Measurements from ENCODE around the gene PARL. TPM values are rescaled to one million over a fixed set of nuclear protein-coding genes. Genes with fewer than 3 reads are reported as not detected.

Gene PARL
- total RNA-seq, 4 donors from 2014 or later = 47.6 to 66.6 (median 55.7) TPM

DNA sequence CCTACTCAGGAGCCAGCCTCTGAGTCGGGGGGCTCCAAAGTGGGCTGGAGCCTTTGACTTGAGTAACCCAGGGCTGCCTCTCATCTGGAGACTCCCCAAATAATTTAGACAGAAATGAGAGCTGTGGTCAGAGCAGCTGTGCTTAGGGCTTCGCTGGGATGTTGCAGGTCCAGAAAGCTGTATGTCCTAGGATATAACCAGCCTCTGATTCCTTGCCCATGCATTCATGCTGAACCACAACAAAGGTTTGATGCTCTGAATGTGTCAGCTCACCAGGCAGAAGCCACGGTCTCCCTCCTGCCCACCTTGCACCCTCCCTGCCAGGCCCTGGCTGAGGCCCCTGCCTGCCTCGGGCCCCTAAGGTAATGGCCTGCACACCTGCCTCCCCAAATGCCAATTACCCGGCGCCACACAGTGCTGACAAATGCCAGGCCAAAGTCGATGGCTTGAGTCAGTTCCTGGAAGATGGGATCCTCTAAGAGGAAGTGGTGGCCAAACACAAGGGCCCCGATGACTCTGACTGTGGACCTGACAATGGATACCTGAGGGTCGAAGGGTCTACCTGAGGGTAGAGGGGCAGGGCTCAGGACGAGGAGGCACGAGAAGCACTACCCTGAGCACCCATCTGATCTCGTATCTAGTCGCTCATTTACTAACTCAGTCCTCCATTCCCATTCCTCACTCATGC, 21.7 kb upstream of the PARL start:
- H3K27ac ChIP-seq = no peak overlapping the region
- H3K27me3 ChIP-seq = no peaks in the 10 kb centered on the region
- no peaks in the 10 kb centered on the region for H3K36me3 ChIP-seq
- 79 to 85% methylated on average over 11 to 12 of the region's 13 CpGs for WGBS, 2 donors
- H3K4me3 ChIP-seq = no peak overlapping the region
- TF ChIP-seq EP300 (IDR thresholded peaks at IDR 0.05) = no peak
- H3K9me3 ChIP-seq = no peaks in the 10 kb centered on the region
- no peak for DNase-seq (ENCODE audit: low spot score in 2 of 2)
- no peaks in the 10 kb centered on the region for H3K4me1 ChIP-seq

DNA sequence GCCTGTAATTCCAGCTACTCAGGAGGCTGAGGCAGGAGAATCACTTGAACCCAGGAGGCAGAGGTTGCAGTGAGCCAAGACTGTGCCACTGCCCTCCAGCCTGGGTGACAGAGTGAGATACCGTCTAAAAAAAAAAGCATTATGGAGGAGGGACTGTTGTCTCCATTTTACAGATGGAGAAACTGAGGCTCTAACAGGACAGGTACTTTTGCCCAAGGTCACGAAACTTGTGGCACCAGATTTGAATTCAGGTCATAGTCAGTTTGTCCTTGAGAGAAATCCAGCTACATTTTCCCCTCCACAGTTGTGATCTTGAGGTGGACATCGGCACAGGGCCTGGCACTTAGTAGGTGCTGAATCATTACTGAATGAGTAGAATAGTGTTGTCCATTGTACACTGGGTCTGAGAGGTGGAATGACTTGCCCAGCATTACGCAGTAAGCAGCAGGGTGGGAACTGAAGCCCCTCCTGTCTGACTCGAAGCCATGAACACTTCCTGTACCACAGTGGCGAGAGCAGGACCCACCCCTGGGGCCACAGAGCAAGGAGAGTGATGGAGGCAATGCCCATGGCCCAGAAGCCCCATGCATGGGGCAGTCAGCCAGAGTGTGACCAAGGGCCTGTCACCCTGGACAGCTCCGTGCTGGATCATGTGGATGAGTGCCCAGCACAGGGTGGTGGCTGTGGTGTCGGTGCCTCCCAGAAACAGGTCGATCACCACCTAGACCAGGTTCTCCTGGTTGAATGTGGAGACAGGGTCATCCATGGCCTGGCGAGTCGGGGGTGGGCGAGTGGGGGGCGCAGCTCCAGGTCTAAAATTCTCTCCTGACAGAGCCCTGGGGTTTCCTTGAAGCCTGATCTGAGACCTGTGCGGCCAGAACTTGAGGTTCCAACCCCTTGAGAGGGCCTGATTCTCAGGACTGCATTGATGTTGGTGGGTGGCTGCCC, 20.4 kb upstream of the PARL start:
- Histone ChIP-seq H3K4me1 (no peaks in the 10 kb centered on the region), H3K4me3 (no peak overlapping the region), H3K27me3 (no peaks in the 10 kb centered on the region), H3K27ac (no peak overlapping the region), H3K9me3 (no peaks in the 10 kb centered on the region), H3K36me3 (no peaks in the 10 kb centered on the region)
- TF ChIP-seq EP300 (IDR thresholded peaks at IDR 0.05) (no peak), POLR2A (IDR thresholded peaks at IDR 0.05) (no peak)
- TF ChIP-seq, protein P1, sequence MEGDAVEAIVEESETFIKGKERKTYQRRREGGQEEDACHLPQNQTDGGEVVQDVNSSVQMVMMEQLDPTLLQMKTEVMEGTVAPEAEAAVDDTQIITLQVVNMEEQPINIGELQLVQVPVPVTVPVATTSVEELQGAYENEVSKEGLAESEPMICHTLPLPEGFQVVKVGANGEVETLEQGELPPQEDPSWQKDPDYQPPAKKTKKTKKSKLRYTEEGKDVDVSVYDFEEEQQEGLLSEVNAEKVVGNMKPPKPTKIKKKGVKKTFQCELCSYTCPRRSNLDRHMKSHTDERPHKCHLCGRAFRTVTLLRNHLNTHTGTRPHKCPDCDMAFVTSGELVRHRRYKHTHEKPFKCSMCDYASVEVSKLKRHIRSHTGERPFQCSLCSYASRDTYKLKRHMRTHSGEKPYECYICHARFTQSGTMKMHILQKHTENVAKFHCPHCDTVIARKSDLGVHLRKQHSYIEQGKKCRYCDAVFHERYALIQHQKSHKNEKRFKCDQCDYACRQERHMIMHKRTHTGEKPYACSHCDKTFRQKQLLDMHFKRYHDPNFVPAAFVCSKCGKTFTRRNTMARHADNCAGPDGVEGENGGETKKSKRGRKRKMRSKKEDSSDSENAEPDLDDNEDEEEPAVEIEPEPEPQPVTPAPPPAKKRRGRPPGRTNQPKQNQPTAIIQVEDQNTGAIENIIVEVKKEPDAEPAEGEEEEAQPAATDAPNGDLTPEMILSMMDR (IDR thresholded peaks at IDR 0.05) = no peak
- DNase-seq (ENCODE audit: low spot score in 2 of 2) = no peak
- 65 to 72% methylated on average over 14 of the region's 14 CpGs for WGBS, 2 donors

DNA sequence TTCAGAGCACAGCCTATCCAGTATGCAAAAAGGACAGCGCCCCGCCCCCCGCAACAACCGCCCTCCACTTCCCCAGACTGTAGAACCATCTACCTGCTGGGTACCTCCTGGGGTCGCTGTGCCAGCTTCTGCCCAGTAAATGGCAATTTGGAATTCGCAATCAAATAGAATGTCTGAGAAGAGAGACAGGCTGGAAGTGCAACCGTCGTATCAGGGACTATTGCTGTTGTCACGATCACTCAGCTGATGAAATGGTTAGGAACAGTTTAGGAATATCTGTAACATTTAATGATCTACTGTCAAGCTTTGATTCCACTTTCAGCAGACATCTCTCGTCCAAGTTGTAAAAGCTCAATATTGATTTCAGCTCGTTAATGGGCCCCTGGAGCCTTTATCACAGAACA, 13.3 kb upstream of the PARL start:
- H3K27me3 ChIP-seq = peaks cover 0 to 12% of the 10 kb centered on the region in 2 donors
- H3K9me3 ChIP-seq = no peaks in the 10 kb centered on the region
- no peaks in the 10 kb centered on the region for H3K36me3 ChIP-seq
- no peak for DNase-seq (ENCODE audit: low spot score in 2 of 2)
- no peak overlapping the region for H3K4me3 ChIP-seq
- H3K27ac ChIP-seq = no peak overlapping the region
- 56 to 57% methylated on average over 11 of the region's 11 CpGs for WGBS, 2 donors
- TF ChIP-seq POLR2A (IDR thresholded peaks at IDR 0.05) (no peak), EP300 (IDR thresholded peaks at IDR 0.05) (no peak)
- TF ChIP-seq, protein P1 (IDR thresholded peaks at IDR 0.05) = no peak
- H3K4me1 ChIP-seq = peaks cover 0 to 4% (median 0%) of the 10 kb centered on the region in 4 donors

DNA sequence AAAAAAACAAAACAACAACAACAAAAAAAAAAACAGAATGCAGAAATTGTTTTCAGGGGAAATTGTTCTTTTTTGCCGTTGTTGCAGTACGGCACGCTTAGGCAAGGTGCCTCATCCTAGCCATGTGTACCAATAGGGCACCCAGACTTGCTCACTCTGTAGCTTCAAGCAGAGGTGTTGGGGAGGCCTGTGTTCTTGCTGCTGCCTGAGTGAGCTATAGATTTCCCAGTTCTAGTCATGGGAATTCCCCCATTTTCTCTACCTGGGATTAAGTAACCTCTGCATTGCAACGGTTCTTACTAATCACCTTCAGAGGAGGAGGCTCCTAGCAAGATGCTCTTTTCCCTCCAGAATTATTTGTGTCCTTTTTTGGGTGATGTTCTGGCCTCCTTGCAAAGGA, 12.9 kb upstream of the PARL start:
- Histone ChIP-seq H3K4me3 (no peak overlapping the region), H3K27ac (no peak overlapping the region), H3K4me1 (peaks cover 0 to 4% (median 0%) of the 10 kb centered on the region in 4 donors), H3K36me3 (no peaks in the 10 kb centered on the region), H3K27me3 (peaks cover 0 to 12% of the 10 kb centered on the region in 2 donors), H3K9me3 (no peaks in the 10 kb centered on the region)
- TF ChIP-seq, protein P1 (IDR thresholded peaks at IDR 0.05) = no peak
- no peak for TF ChIP-seq EP300 (IDR thresholded peaks at IDR 0.05)
- no peak for DNase-seq (ENCODE audit: low spot score in 2 of 2)
- 80 to 82% methylated on average over 4 of the region's 4 CpGs for WGBS, 2 donors

DNA sequence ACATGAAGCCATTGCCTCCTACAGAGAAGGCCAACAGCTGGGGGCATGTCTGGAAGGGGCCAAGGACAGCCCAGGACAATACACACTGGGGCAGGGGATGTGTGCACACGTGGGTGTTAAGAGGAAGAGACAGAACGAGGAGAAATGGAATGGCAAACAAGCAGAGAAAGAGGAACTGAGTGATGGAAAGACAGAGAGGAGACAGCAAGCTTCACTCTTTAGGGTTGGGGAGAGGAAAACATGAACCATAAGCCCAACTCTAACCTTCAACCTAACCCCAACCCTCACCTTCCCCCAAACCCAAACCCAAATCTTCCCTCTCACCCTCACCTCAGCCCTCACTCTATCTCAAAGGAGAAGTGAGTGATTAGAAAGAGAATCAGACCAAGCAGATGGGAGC, 11.9 kb upstream of the PARL start:
- no peak overlapping the region for H3K4me3 ChIP-seq
- H3K27ac ChIP-seq = no peak overlapping the region
- H3K9me3 ChIP-seq = no peaks in the 10 kb centered on the region
- H3K4me1 ChIP-seq = peaks cover 0 to 4% (median 0%) of the 10 kb centered on the region in 4 donors
- peaks cover 0 to 12% of the 10 kb centered on the region in 2 donors for H3K27me3 ChIP-seq
- no peak for DNase-seq (ENCODE audit: low spot score in 2 of 2)
- TF ChIP-seq POLR2A (IDR thresholded peaks at IDR 0.05) = no peak
- TF ChIP-seq, protein P1 (IDR thresholded peaks at IDR 0.05) = no peak
- TF ChIP-seq EP300 (IDR thresholded peaks at IDR 0.05) = no peak
- WGBS, 2 donors = 36 to 44% methylated on average over 2 of the region's 2 CpGs
- H3K36me3 ChIP-seq = no peaks in the 10 kb centered on the region

All from tibial nerve (tissue), 4 donors.